HCT116 (cell line): ENCODE measurements around the gene C1orf174. TPM values are rescaled to one million over a fixed set of nuclear protein-coding genes. Genes with fewer than 3 reads are reported as not detected.

ENCODE experiments used
- ATAC-seq: fragments of 200-7000 bp; cut with Tn5 transposase; 2 replicates; pipeline ENCODE4 v1.9.1; 2020; ENCODE audit warnings: mild to moderate bottlenecking, moderate library complexity
- BruUV-seq: library from RNA; stranded (reverse); fragments of 400-500 nt; replicated peaks from 2 replicates; lab custom pipeline; 2021; lab: Mats Ljungman, UMichigan
- CTCF ChIA-PET: fragments of 300-600 bp; sonication (Branson Sonifier 250); formaldehyde crosslinking; loops from one replicate; lab custom pipeline; 2021; ENCODE audit warnings: antibody characterized with exemption; lab: Charles Lee
- POLR2A ChIA-PET: fragments of 300-600, 350-600 bp; sonication (Branson Sonifier 250); formaldehyde crosslinking; loops from one replicate; lab custom pipeline; 2021; ENCODE audit warnings: antibody characterized with exemption; lab: Charles Lee
- RAD21 ChIA-PET, 2 experiments: fragments of 300-600 bp; sonication (Branson Sonifier 250); formaldehyde crosslinking; loops; one replicate each; lab custom pipeline; 2023; ENCODE audit warnings: low total read pairs in 2 of 2; ENCODE audit not compliant: uncharacterized antibody in 2 of 2, unreplicated experiment in 2 of 2, low non-redundant PET in 1 of 2; lab: Charles Lee
- DNase-seq: peaks from one replicate; pipeline ENCODE4 v3.0.0-alpha.2; 2010; ENCODE audit warnings: low read depth, low spot score
- H2AFZ ChIP-seq: fragments of 200-600 bp; shearing (Covaris generic), sonication (generic); 2 replicates; pipeline ENCODE4 v1.6.1; 2017; ENCODE audit warnings: low read depth, mixed run types, mixed read lengths, antibody characterized with exemption, low read length; ENCODE audit not compliant: poor library complexity, severe bottlenecking
- H3K27ac ChIP-seq: 2 replicates; pipeline ENCODE4 v1.5.1; 2012; ENCODE audit warnings: low read depth, low read length
- H3K27me3 ChIP-seq: fragments of 200-600 bp; sonication (generic); 2 replicates; pipeline ENCODE4 v1.6.1; 2016; ENCODE audit warnings: mixed run types, low read length, mixed read lengths; ENCODE audit not compliant: insufficient read depth
- H3K36me3 ChIP-seq, 2 experiments: fragments of 200-500 bp in 1 of 2; fragments of 200-600 bp in 1 of 2; sonication (Bioruptor generic) in 1 of 2; sonication (generic) in 1 of 2; 2 replicates each; pipeline versions ENCODE4 v1.5.1 to v1.6.1; 2014 to 2016; ENCODE audit warnings: low read length in 2 of 2, inconsistent platforms in 1 of 2, mixed read lengths in 1 of 2, mixed run types in 1 of 2; ENCODE audit not compliant: insufficient read depth in 2 of 2, control insufficient read depth in 1 of 2
- H3K4me1 ChIP-seq, 2 experiments: fragments of 200-600 bp in 1 of 2; sonication (generic) in 1 of 2; 2 replicates each; pipeline versions ENCODE4 v1.5.1 to v1.6.1; 2012 to 2017; ENCODE audit warnings: low read length in 2 of 2, inconsistent platforms in 1 of 2, mild to moderate bottlenecking in 1 of 2, mixed read lengths in 1 of 2, mixed run types in 1 of 2, moderate library complexity in 1 of 2; ENCODE audit not compliant: insufficient read depth in 2 of 2, control insufficient read depth in 1 of 2
- H3K4me2 ChIP-seq: fragments of 200-600 bp; sonication (generic); 2 replicates; pipeline ENCODE4 v1.6.1; 2017; ENCODE audit warnings: mixed run types, low read length, mixed read lengths
- H3K4me3 ChIP-seq, 2 experiments: fragments of 200-600 bp in 1 of 2; sonication (generic) in 1 of 2; replicated peaks in 1 of 2; 2 replicates each; pipeline ENCODE4 v1.5.1; 2011 to 2016; ENCODE audit warnings: low read length in 2 of 2, control low read depth in 1 of 2, low read depth in 1 of 2, mild to moderate bottlenecking in 1 of 2, mixed read lengths in 1 of 2, mixed run types in 1 of 2
- H3K79me2 ChIP-seq: fragments of 200-600 bp; sonication (generic); 2 replicates; pipeline ENCODE4 v1.6.1; 2017; ENCODE audit warnings: mild to moderate bottlenecking, mixed run types, low read length, moderate library complexity, mixed read lengths; ENCODE audit not compliant: insufficient read depth
- H3K9ac ChIP-seq: fragments of 200-600 bp; sonication (generic); 2 replicates; pipeline ENCODE4 v1.6.1; 2016; ENCODE audit warnings: low read length, mixed read lengths
- H3K9me2 ChIP-seq: fragments of 200-600 bp; sonication (generic), shearing (Covaris generic); 2 replicates; pipeline ENCODE4 v1.6.1; 2017; ENCODE audit warnings: mixed run types, mild to moderate bottlenecking, moderate library complexity; ENCODE audit not compliant: insufficient read depth
- H3K9me3 ChIP-seq, 2 experiments: fragments of 200-500 bp in 1 of 2; fragments of 200-600 bp in 1 of 2; sonication (Bioruptor generic) in 1 of 2; sonication (generic) in 1 of 2; 2 replicates each; pipeline ENCODE4 v1.6.1; 2014 to 2017; ENCODE audit warnings: low read length in 2 of 2, mixed read lengths in 2 of 2, inconsistent platforms in 1 of 2, low read depth in 1 of 2, mild to moderate bottlenecking in 1 of 2, mixed run types in 1 of 2, moderate library complexity in 1 of 2; ENCODE audit not compliant: control insufficient read depth in 1 of 2, insufficient read depth in 1 of 2
- H4K20me1 ChIP-seq: fragments of 200-600 bp; sonication (generic), shearing (Covaris generic); 2 replicates; pipeline ENCODE4 v1.6.1; 2017; ENCODE audit warnings: mixed run types, mild to moderate bottlenecking, moderate library complexity; ENCODE audit not compliant: insufficient read depth
- CBX3 ChIP-seq: IDR thresholded peaks from 2 replicates; pipeline ENCODE4 v1.6.1; 2012; ENCODE audit warnings: low read depth
- CEBPB ChIP-seq: IDR thresholded peaks from 2 replicates; pipeline ENCODE4 v1.6.1; 2012; ENCODE audit warnings: low read depth
- EGR1 ChIP-seq: IDR thresholded peaks from 2 replicates; pipeline ENCODE4 v1.6.1; 2012; ENCODE audit warnings: low read depth
- ELF1 ChIP-seq: IDR thresholded peaks from 2 replicates; pipeline ENCODE4 v1.6.1; 2012; ENCODE audit warnings: low read depth, borderline replicate concordance
- EZH2phosphoT487 ChIP-seq: fragments of 200-600 bp; IDR thresholded peaks from 2 replicates; pipeline ENCODE4 v1.6.1; 2018; ENCODE audit warnings: antibody characterized with exemption, borderline replicate concordance
- FOSL1 ChIP-seq: IDR thresholded peaks from 2 replicates; pipeline ENCODE4 v1.6.1; 2012; ENCODE audit warnings: low read depth
- MAX ChIP-seq: IDR thresholded peaks from 2 replicates; pipeline ENCODE4 v1.6.1; 2012
- POLR2A ChIP-seq: IDR thresholded peaks from 2 replicates; pipeline ENCODE4 v1.7.0; 2011; ENCODE audit warnings: borderline replicate concordance; ENCODE audit not compliant: insufficient read depth, insufficient read length; ENCODE audit errors: extremely low read depth
- POLR2AphosphoS5 ChIP-seq: IDR thresholded peaks from 2 replicates; pipeline ENCODE4 v1.6.1; 2011; ENCODE audit warnings: mild to moderate bottlenecking, low read depth, low read length, moderate library complexity
- RAD21 ChIP-seq: IDR thresholded peaks from 2 replicates; pipeline ENCODE4 v1.6.1; 2012; ENCODE audit warnings: low read depth, mild to moderate bottlenecking
- SIN3A ChIP-seq: IDR thresholded peaks from 2 replicates; pipeline ENCODE4 v1.6.1; 2012; ENCODE audit warnings: low read depth
- SP1 ChIP-seq: IDR thresholded peaks from 2 replicates; pipeline ENCODE4 v1.6.1; 2012; ENCODE audit warnings: low read depth
- YY1 ChIP-seq: IDR thresholded peaks from 2 replicates; pipeline ENCODE4 v1.6.1; 2011; ENCODE audit warnings: low read length, low read depth, moderate library complexity, mild to moderate bottlenecking; ENCODE audit not compliant: insufficient replicate concordance; ENCODE audit errors: extremely low read depth
- ZBTB33 ChIP-seq: IDR thresholded peaks from 2 replicates; pipeline ENCODE4 v1.6.1; 2011; ENCODE audit warnings: mild to moderate bottlenecking, low read length, moderate library complexity; ENCODE audit not compliant: insufficient replicate concordance; ENCODE audit errors: extremely low read depth
- ZNF274 ChIP-seq: fragments of 200-500 bp; sonication (Bioruptor generic); IDR thresholded peaks from 2 replicates; pipeline ENCODE4 v1.6.1; 2014; ENCODE audit warnings: mild to moderate bottlenecking, low read depth, low read length, inconsistent platforms
- intact Hi-C: fragments of 100-400 bp; cut with micrococcal nuclease; formaldehyde crosslinking; loops from 2 replicates; pipeline ENCODE4 v1.10.0; 2022
- total RNA-seq: library from RNA; stranded (reverse); gene quantifications from one replicate; pipeline ENCODE4 v1.2.1, GENCODE V29; 2021; ENCODE audit not compliant: unreplicated experiment
- TF ChIP-seq, protein P1 (sequence below), 3 experiments: fragments of 200-600 bp in 1 of 3; sonication (generic) in 1 of 3; IDR thresholded peaks in 2 of 3; conservative IDR thresholded peaks in 1 of 3; 2 replicates each; pipeline ENCODE4 v1.5.1; 2012 to 2017; ENCODE audit warnings: low read depth in 2 of 3, low read length in 2 of 3, antibody characterized with exemption in 1 of 3, borderline replicate concordance in 1 of 3, control low read depth in 1 of 3, mild to moderate bottlenecking in 1 of 3, mixed read lengths in 1 of 3, mixed run types in 1 of 3, moderate library complexity in 1 of 3; ENCODE audit not compliant: insufficient read depth in 1 of 3

Gene C1orf174
- total RNA-seq, 1 experiment from 2014 or later: 33.7 TPM

- H3K27me3 ChIP-seq: no peaks in the 10 kb centered on the region
- no peaks in the 10 kb centered on the region for H4K20me1 ChIP-seq
- ATAC-seq: no peak
- TF ChIP-seq EZH2phosphoT487 (no peak), CBX3 (no peak)
- TF ChIP-seq, all 23 proteins: peak for 0
- Histone ChIP-seq H3K36me3 (no peaks in the 10 kb centered on the region; a peak in 2 of 4 replicates), H3K9ac (no peak overlapping the region), H3K27ac (no peak overlapping the region), H2AFZ (no peak overlapping the region), H3K9me2 (no peaks in the 10 kb centered on the region), H3K4me3 (no peak overlapping the region), H3K4me1 (no peaks in the 10 kb centered on the region), H3K4me2 (no peak overlapping the region), H3K9me3 (peaks cover 3 to 5% of the 10 kb centered on the region in 2 experiments; a peak in 2 of 4 replicates), H3K79me2 (no peaks in the 10 kb centered on the region)
- intact Hi-C loops: no loop called here
- ChIA-PET POLR2A (no interaction called here), RAD21 (no interaction called here), CTCF (no interaction called here)
- no peak for DNase-seq
- no TSS peak for BruUV-seq
Observed at GRCh38 chr1:3881193-3881480, 18.9 kb downstream of the C1orf174 start.

DNA sequence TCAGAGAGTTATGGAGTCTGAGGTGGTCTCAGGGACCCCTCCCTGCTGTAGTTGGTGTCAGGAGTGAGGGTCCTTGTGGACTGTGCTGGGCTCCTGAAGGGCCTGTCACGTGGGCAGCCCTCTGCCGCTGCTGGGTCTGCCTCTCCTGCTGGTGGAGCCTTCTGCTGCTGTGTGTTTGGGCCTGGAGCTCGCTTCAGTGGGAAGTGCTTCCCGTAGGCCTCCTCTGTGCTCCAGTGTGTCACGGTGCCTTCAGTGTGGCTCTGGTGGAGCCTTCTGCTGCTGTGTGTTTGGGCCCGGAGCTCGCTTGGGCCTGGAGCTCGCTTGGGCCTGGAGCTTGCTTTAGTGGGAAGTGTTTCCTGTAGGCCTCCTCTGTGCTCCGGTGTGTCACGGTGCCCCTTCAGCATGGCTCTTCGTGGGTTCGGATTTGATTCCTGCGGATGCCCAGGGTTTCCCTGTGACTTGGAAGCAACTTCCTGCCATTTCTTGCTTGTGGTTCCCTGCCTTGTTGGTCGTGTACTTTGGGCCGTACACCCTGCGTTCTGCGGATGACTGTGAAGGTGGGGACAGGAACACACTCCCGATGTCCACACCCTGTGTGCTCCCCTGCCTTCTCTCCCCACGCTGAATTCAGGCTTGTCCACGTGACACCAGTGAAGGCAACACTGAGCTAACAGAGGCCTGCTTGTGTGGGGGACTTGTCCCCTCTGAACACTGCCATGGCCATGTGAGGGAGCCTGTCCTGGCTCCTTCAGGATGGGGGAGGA lies 19.5 kb downstream of the C1orf174 start:
- no peak overlapping the region for H3K27ac ChIP-seq
- H3K4me2 ChIP-seq: no peak overlapping the region
- no peaks in the 10 kb centered on the region for H3K4me1 ChIP-seq
- no peak for TF ChIP-seq POLR2AphosphoS5
- TF ChIP-seq CEBPB: no peak
- no peak for TF ChIP-seq POLR2A
- no peak for TF ChIP-seq CBX3
- no peak for TF ChIP-seq MAX
- TF ChIP-seq YY1: no peak
- no peak for TF ChIP-seq ZNF274
- TF ChIP-seq, protein P1, sequence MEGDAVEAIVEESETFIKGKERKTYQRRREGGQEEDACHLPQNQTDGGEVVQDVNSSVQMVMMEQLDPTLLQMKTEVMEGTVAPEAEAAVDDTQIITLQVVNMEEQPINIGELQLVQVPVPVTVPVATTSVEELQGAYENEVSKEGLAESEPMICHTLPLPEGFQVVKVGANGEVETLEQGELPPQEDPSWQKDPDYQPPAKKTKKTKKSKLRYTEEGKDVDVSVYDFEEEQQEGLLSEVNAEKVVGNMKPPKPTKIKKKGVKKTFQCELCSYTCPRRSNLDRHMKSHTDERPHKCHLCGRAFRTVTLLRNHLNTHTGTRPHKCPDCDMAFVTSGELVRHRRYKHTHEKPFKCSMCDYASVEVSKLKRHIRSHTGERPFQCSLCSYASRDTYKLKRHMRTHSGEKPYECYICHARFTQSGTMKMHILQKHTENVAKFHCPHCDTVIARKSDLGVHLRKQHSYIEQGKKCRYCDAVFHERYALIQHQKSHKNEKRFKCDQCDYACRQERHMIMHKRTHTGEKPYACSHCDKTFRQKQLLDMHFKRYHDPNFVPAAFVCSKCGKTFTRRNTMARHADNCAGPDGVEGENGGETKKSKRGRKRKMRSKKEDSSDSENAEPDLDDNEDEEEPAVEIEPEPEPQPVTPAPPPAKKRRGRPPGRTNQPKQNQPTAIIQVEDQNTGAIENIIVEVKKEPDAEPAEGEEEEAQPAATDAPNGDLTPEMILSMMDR (IDR thresholded peaks at IDR 0.05 in 2 of 3, conservative IDR thresholded peaks at IDR 0.05 in 1 of 3; ENCODE audit: borderline replicate concordance in 1 of 3, insufficient read depth in 1 of 3, low read depth in 2 of 3, low read length in 2 of 3): no peak
- TF ChIP-seq EZH2phosphoT487: no peak
- TF ChIP-seq ZBTB33: no peak
- TF ChIP-seq RAD21: no peak
- no peak for TF ChIP-seq EGR1
- TF ChIP-seq SIN3A: no peak
- no peak for TF ChIP-seq ELF1
- TF ChIP-seq SP1: no peak
- TF ChIP-seq FOSL1: no peak
- POLR2A ChIA-PET: no interaction called here
- no peak overlapping the region for H3K9ac ChIP-seq
- H3K9me2 ChIP-seq: no peaks in the 10 kb centered on the region
- H2AFZ ChIP-seq: no peak overlapping the region
- intact Hi-C loops: no loop called here
- ATAC-seq (no peak), DNase-seq (no peak)
- BruUV-seq: no TSS peak
- H3K27me3 ChIP-seq: no peaks in the 10 kb centered on the region
- CTCF ChIA-PET: no interaction called here
- no peaks in the 10 kb centered on the region for H3K79me2 ChIP-seq
- H4K20me1 ChIP-seq: no peaks in the 10 kb centered on the region
- H3K36me3 ChIP-seq: no peaks in the 10 kb centered on the region; a peak in 2 of 4 replicates
- peaks cover 3 to 5% of the 10 kb centered on the region in 2 experiments; a peak in 2 of 4 replicates for H3K9me3 ChIP-seq
- RAD21 ChIA-PET: no interaction called here
- H3K4me3 ChIP-seq: no peak overlapping the region
